HEK293 (cell line): ENCODE data around the gene SRRM4.

Experiments
- CTCF ChIA-PET: fragments of 350-600 bp; formaldehyde crosslinking; extraction: SDS; loops from one replicate; lab custom pipeline; 2021; ENCODE audit warnings: antibody characterized with exemption; lab: Yijun Ruan, JAX
- POLR2A ChIA-PET: fragments of 300-600 bp; formaldehyde crosslinking; extraction: SDS; loops from one replicate; lab custom pipeline; 2020; ENCODE audit warnings: antibody characterized with exemption, inconsistent platforms; lab: Yijun Ruan, JAX
- H3K27ac ChIP-seq: fragments of 200-500 bp; sonication (Bioruptor generic); 2 replicates; pipeline ENCODE4 v1.5.1; 2014; ENCODE audit warnings: low read depth, low read length, control low read depth, inconsistent platforms; ENCODE audit errors: extremely low read depth
- H3K36me3 ChIP-seq, 2 experiments: fragments of 200-500 bp in 1 of 2; sonication (Bioruptor generic) in 1 of 2; 1 replicate in 1 of 2; 2 replicates in 1 of 2; pipeline ENCODE4 v1.5.1; 2014 to 2017; ENCODE audit warnings: inconsistent platforms in 2 of 2, low read length in 2 of 2; ENCODE audit not compliant: control insufficient read depth in 2 of 2, insufficient read depth in 1 of 2
- H3K4me1 ChIP-seq: fragments of 200-500 bp; sonication (Bioruptor generic); 2 replicates; pipeline ENCODE4 v1.5.1; 2014; ENCODE audit warnings: mild to moderate bottlenecking, low read length, inconsistent platforms; ENCODE audit not compliant: control insufficient read depth, insufficient read depth
- H3K4me3 ChIP-seq: 2 replicates; pipeline ENCODE4 v1.5.1; 2011; ENCODE audit warnings: low read depth, mild to moderate bottlenecking, control low read depth, low read length, moderate library complexity
- H3K9me3 ChIP-seq: fragments of 200-500 bp; sonication (Bioruptor generic); 2 replicates; pipeline ENCODE4 v1.5.1; 2014; ENCODE audit warnings: low read depth, low read length, inconsistent platforms; ENCODE audit not compliant: control insufficient read depth, insufficient read depth
- ATF2 ChIP-seq: fragments of 450-650 bp; formaldehyde crosslinking; IDR thresholded peaks from 2 replicates; pipeline ENCODE4 v1.5.1; 2016; ENCODE audit warnings: missing biosample characterization, missing genetic modification characterization, low read depth
- HOXD13 ChIP-seq: sonication (generic); formaldehyde crosslinking; IDR thresholded peaks from 2 replicates; pipeline ENCODE4 v1.8.0; 2022; ENCODE audit warnings: missing genetic modification reagents, borderline replicate concordance
- KLF9 ChIP-seq: fragments of 450-650 bp; formaldehyde crosslinking; IDR thresholded peaks from 2 replicates; pipeline ENCODE4 v1.5.1; 2016; ENCODE audit warnings: missing biosample characterization, missing genetic modification characterization, low read depth
- ZBTB20 ChIP-seq: fragments of 450-650 bp; formaldehyde crosslinking; IDR thresholded peaks from 2 replicates; pipeline ENCODE4 v1.5.1; 2016; ENCODE audit warnings: missing biosample characterization, missing genetic modification characterization
- ZNF114 ChIP-seq: fragments of 450-650 bp; formaldehyde crosslinking; IDR thresholded peaks from 2 replicates; pipeline ENCODE4 v1.5.0; 2017; ENCODE audit warnings: missing biosample characterization, missing genetic modification characterization
- ZNF571 ChIP-seq: fragments of 450-650 bp; formaldehyde crosslinking; IDR thresholded peaks from 2 replicates; pipeline ENCODE4 v1.5.0; 2017; ENCODE audit warnings: missing biosample characterization, missing genetic modification characterization
- ZNF623 ChIP-seq: fragments of 450-650 bp; formaldehyde crosslinking; IDR thresholded peaks from 2 replicates; pipeline ENCODE4 v1.5.1; 2016; ENCODE audit warnings: missing biosample characterization, missing genetic modification characterization
- ZNF670 ChIP-seq: fragments of 450-650 bp; formaldehyde crosslinking; IDR thresholded peaks from 2 replicates; pipeline ENCODE4 v1.5.1; 2016; ENCODE audit warnings: missing biosample characterization, missing genetic modification characterization, low read depth
- ZNF768 ChIP-seq: fragments of 450-650 bp; formaldehyde crosslinking; IDR thresholded peaks from 2 replicates; pipeline ENCODE4 v1.5.1; 2018; ENCODE audit warnings: missing biosample characterization, mild to moderate bottlenecking, missing genetic modification characterization
- ZNF791 ChIP-seq: fragments of 450-650 bp; formaldehyde crosslinking; IDR thresholded peaks from 2 replicates; pipeline ENCODE4 v1.5.1; 2016; ENCODE audit warnings: missing biosample characterization, missing genetic modification characterization
- TF ChIP-seq, protein P1 (sequence below): fragments of 450-650 bp; formaldehyde crosslinking; IDR thresholded peaks from 2 replicates; pipeline ENCODE4 v1.5.0; 2017; ENCODE audit warnings: missing biosample characterization, missing genetic modification characterization, borderline replicate concordance
- TF ChIP-seq, protein P2 (sequence below): fragments of 450-650 bp; formaldehyde crosslinking; IDR thresholded peaks from 2 replicates; pipeline ENCODE4 v1.5.1; 2016; ENCODE audit warnings: missing biosample characterization, missing genetic modification characterization, borderline replicate concordance
- TF ChIP-seq, protein P3 (sequence below): fragments of 450-650 bp; formaldehyde crosslinking; IDR thresholded peaks from 2 replicates; pipeline ENCODE4 v1.5.1; 2016; ENCODE audit warnings: missing biosample characterization, missing genetic modification characterization
- TF ChIP-seq, protein P4 (sequence below): fragments of 450-650 bp; formaldehyde crosslinking; IDR thresholded peaks from 2 replicates; pipeline ENCODE4 v1.5.1; 2017; ENCODE audit warnings: missing biosample characterization, missing genetic modification characterization
- TF ChIP-seq, protein P5 (sequence below): fragments of 450-650 bp; formaldehyde crosslinking; IDR thresholded peaks from 2 replicates; pipeline ENCODE4 v1.5.1; 2017; ENCODE audit warnings: missing biosample characterization, mild to moderate bottlenecking, missing genetic modification characterization, moderate library complexity
- TF ChIP-seq, protein P6 (sequence below): fragments of 450-650 bp; formaldehyde crosslinking; IDR thresholded peaks from 2 replicates; pipeline ENCODE4 v1.5.1; 2017; ENCODE audit warnings: missing biosample characterization, missing genetic modification characterization

SRRM4 gene

DNA sequence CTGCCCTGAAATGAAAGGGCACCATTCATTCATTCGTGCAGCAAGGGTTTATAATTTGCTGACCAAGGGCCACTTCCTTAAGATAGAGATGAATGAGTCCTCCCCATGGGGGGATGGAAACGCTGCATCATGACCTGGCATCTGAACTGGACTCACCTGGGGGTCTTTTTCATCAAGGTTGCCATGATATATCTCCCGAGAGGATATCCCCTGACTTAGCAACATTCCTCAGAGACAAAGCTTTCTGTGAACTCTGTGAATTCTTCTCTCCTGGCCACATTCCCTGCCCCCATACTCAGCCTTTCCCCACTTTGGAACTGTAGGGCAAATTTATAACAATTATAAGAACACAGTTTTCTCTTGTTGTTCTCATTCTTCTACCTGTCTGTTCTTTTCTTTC is 30.8 kb downstream of the SRRM4 start:
- ChIA-PET POLR2A (no interaction called here), CTCF (no interaction called here)
- Histone ChIP-seq H3K27ac (no peak overlapping the region), H3K4me1 (no peaks in the 10 kb centered on the region), H3K4me3 (no peak overlapping the region), H3K36me3 (no peaks in the 10 kb centered on the region), H3K9me3 (no peaks in the 10 kb centered on the region)
- no peak for TF ChIP-seq ZNF670 (tag by site-specific recombination)
- no peak for TF ChIP-seq ZNF571 (tag by site-specific recombination)
- TF ChIP-seq, protein P1, sequence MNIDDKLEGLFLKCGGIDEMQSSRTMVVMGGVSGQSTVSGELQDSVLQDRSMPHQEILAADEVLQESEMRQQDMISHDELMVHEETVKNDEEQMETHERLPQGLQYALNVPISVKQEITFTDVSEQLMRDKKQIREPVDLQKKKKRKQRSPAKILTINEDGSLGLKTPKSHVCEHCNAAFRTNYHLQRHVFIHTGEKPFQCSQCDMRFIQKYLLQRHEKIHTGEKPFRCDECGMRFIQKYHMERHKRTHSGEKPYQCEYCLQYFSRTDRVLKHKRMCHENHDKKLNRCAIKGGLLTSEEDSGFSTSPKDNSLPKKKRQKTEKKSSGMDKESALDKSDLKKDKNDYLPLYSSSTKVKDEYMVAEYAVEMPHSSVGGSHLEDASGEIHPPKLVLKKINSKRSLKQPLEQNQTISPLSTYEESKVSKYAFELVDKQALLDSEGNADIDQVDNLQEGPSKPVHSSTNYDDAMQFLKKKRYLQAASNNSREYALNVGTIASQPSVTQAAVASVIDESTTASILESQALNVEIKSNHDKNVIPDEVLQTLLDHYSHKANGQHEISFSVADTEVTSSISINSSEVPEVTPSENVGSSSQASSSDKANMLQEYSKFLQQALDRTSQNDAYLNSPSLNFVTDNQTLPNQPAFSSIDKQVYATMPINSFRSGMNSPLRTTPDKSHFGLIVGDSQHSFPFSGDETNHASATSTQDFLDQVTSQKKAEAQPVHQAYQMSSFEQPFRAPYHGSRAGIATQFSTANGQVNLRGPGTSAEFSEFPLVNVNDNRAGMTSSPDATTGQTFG (tag by site-specific recombination), result no peak
- TF ChIP-seq, protein P2, sequence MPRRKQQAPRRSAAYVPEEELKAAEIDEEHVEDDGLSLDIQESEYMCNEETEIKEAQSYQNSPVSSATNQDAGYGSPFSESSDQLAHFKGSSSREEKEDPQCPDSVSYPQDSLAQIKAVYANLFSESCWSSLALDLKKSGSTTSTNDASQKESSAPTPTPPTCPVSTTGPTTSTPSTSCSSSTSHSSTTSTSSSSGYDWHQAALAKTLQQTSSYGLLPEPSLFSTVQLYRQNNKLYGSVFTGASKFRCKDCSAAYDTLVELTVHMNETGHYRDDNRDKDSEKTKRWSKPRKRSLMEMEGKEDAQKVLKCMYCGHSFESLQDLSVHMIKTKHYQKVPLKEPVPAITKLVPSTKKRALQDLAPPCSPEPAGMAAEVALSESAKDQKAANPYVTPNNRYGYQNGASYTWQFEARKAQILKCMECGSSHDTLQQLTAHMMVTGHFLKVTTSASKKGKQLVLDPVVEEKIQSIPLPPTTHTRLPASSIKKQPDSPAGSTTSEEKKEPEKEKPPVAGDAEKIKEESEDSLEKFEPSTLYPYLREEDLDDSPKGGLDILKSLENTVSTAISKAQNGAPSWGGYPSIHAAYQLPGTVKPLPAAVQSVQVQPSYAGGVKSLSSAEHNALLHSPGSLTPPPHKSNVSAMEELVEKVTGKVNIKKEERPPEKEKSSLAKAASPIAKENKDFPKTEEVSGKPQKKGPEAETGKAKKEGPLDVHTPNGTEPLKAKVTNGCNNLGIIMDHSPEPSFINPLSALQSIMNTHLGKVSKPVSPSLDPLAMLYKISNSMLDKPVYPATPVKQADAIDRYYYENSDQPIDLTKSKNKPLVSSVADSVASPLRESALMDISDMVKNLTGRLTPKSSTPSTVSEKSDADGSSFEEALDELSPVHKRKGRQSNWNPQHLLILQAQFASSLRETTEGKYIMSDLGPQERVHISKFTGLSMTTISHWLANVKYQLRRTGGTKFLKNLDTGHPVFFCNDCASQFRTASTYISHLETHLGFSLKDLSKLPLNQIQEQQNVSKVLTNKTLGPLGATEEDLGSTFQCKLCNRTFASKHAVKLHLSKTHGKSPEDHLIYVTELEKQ, result no peak

GRCh38 chr12:119013023-119013422 is 31.7 kb downstream of the SRRM4 start:
- TF ChIP-seq, protein P3, sequence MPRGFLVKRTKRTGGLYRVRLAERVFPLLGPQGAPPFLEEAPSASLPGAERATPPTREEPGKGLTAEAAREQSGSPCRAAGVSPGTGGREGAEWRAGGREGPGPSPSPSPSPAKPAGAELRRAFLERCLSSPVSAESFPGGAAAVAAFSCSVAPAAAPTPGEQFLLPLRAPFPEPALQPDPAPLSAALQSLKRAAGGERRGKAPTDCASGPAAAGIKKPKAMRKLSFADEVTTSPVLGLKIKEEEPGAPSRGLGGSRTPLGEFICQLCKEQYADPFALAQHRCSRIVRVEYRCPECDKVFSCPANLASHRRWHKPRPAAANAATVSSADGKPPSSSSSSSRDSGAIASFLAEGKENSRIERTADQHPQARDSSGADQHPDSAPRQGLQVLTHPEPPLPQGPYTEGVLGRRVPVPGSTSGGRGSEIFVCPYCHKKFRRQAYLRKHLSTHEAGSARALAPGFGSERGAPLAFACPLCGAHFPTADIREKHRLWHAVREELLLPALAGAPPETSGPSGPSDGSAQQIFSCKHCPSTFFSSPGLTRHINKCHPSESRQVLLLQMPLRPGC (tag by site-specific recombination), result no peak
- no peak for TF ChIP-seq KLF9 (tag by site-specific recombination)
- TF ChIP-seq, all 188 proteins: peak for 0
- CTCF ChIA-PET, result no interaction called here
- H3K9me3 ChIP-seq, result no peaks in the 10 kb centered on the region
- H3K4me3 ChIP-seq, result no peak overlapping the region
- H3K27ac ChIP-seq, result no peak overlapping the region
- H3K4me1 ChIP-seq, result no peaks in the 10 kb centered on the region
- H3K36me3 ChIP-seq, result no peaks in the 10 kb centered on the region
- POLR2A ChIA-PET, result no interaction called here

DNA sequence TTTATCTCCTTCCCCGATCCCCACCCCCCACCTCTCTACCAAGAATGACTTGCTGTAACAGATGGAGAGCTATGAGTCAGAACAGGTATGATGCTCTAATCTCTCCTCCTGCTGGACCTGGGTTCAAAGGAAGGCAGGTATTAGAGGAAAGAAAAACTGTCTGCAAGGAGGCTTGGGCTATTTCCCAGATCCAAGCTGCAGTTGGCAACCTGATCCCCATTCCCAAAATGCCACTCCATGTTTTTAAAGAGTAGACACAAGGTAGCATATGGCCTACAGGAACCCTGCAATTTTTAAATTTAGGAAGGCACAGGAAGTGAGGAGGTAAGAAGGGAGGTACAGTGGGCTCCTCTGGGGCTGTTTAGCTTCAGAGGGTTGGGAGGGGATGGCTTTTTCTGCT is 33.0 kb downstream of the SRRM4 start:
- no peaks in the 10 kb centered on the region for H3K4me1 ChIP-seq
- no peak overlapping the region for H3K27ac ChIP-seq
- ChIA-PET POLR2A (no interaction called here), CTCF (interaction anchor here (0.6 to 1.1 kb wide), 3 partner anchors 12 to 638 kb away, joined by 4 to 5 read pairs (median 4); no protein-coding TSS in a partner anchor)
- no peaks in the 10 kb centered on the region for H3K9me3 ChIP-seq
- H3K36me3 ChIP-seq, result no peaks in the 10 kb centered on the region
- no peak overlapping the region for H3K4me3 ChIP-seq
- no peak for TF ChIP-seq ATF2 (tag by site-specific recombination)
- no peak for TF ChIP-seq ZNF768 (tag by site-specific recombination)
- TF ChIP-seq, protein P4, sequence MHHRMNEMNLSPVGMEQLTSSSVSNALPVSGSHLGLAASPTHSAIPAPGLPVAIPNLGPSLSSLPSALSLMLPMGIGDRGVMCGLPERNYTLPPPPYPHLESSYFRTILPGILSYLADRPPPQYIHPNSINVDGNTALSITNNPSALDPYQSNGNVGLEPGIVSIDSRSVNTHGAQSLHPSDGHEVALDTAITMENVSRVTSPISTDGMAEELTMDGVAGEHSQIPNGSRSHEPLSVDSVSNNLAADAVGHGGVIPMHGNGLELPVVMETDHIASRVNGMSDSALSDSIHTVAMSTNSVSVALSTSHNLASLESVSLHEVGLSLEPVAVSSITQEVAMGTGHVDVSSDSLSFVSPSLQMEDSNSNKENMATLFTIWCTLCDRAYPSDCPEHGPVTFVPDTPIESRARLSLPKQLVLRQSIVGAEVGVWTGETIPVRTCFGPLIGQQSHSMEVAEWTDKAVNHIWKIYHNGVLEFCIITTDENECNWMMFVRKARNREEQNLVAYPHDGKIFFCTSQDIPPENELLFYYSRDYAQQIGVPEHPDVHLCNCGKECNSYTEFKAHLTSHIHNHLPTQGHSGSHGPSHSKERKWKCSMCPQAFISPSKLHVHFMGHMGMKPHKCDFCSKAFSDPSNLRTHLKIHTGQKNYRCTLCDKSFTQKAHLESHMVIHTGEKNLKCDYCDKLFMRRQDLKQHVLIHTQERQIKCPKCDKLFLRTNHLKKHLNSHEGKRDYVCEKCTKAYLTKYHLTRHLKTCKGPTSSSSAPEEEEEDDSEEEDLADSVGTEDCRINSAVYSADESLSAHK, result no peak
- TF ChIP-seq HOXD13, result no peak
- TF ChIP-seq, protein P5, sequence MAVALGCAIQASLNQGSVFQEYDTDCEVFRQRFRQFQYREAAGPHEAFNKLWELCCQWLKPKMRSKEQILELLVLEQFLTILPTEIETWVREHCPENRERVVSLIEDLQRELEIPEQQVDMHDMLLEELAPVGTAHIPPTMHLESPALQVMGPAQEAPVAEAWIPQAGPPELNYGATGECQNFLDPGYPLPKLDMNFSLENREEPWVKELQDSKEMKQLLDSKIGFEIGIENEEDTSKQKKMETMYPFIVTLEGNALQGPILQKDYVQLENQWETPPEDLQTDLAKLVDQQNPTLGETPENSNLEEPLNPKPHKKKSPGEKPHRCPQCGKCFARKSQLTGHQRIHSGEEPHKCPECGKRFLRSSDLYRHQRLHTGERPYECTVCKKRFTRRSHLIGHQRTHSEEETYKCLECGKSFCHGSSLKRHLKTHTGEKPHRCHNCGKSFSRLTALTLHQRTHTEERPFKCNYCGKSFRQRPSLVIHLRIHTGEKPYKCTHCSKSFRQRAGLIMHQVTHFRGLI (tag by site-specific recombination), result no peak
- TF ChIP-seq, protein P6, sequence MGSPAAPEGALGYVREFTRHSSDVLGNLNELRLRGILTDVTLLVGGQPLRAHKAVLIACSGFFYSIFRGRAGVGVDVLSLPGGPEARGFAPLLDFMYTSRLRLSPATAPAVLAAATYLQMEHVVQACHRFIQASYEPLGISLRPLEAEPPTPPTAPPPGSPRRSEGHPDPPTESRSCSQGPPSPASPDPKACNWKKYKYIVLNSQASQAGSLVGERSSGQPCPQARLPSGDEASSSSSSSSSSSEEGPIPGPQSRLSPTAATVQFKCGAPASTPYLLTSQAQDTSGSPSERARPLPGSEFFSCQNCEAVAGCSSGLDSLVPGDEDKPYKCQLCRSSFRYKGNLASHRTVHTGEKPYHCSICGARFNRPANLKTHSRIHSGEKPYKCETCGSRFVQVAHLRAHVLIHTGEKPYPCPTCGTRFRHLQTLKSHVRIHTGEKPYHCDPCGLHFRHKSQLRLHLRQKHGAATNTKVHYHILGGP, result no peak
- no peak for TF ChIP-seq ZBTB20 (tag by site-specific recombination)
- no peak for TF ChIP-seq ZNF623 (tag by site-specific recombination)
- no peak for TF ChIP-seq ZNF114 (tag by site-specific recombination)
- TF ChIP-seq ZNF791 (tag by site-specific recombination), result no peak
